Mesenchymal stem cell (in vitro differentiated cells and primary cell): ENCODE data around the gene MYL1.

Experiments
- DNase-seq: peaks from one replicate; pipeline ENCODE4 v3.0.0-alpha.2; 2013
- H2AFZ ChIP-seq: one replicate; pipeline ENCODE4 v1.6.1; 2013; ENCODE audit warnings: low read depth, mild to moderate bottlenecking, control low read depth, inconsistent platforms, low read length, moderate library complexity
- H2AK5ac ChIP-seq: 2 replicates; pipeline ENCODE4 v1.6.1; 2013; ENCODE audit warnings: low read length, moderate library complexity, mild to moderate bottlenecking, inconsistent platforms; ENCODE audit not compliant: severe bottlenecking
- H2BK120ac ChIP-seq: one replicate; pipeline ENCODE4 v1.6.1; 2013; ENCODE audit warnings: low read depth, mild to moderate bottlenecking, inconsistent platforms, low read length, moderate library complexity
- H2BK12ac ChIP-seq, 2 experiments: one replicate each; pipeline ENCODE4 v1.6.1; 2013; ENCODE audit warnings: inconsistent platforms in 2 of 2, low read length in 2 of 2, mild to moderate bottlenecking in 2 of 2, moderate library complexity in 2 of 2, control low read depth in 1 of 2
- H2BK15ac ChIP-seq: one replicate; pipeline ENCODE4 v1.6.1; 2013; ENCODE audit warnings: mild to moderate bottlenecking, low read depth, inconsistent platforms; ENCODE audit not compliant: poor library complexity, severe bottlenecking
- H2BK5ac ChIP-seq: 2 replicates; pipeline ENCODE4 v1.6.1; 2013; ENCODE audit warnings: low read depth, mild to moderate bottlenecking, low read length, control low read depth, inconsistent platforms; ENCODE audit not compliant: poor library complexity, severe bottlenecking
- H3K14ac ChIP-seq, 2 experiments: one replicate each; pipeline ENCODE4 v1.6.1; 2013; ENCODE audit warnings: inconsistent platforms in 2 of 2, low read length in 2 of 2, control low read depth in 1 of 2, mild to moderate bottlenecking in 1 of 2, moderate library complexity in 1 of 2
- H3K18ac ChIP-seq, 2 experiments: one replicate each; pipeline ENCODE4 v1.6.1; 2013; ENCODE audit warnings: inconsistent platforms in 2 of 2, low read length in 2 of 2, control low read depth in 1 of 2, low read depth in 1 of 2, mild to moderate bottlenecking in 1 of 2
- H3K23ac ChIP-seq, 2 experiments: one replicate each; pipeline ENCODE4 v1.6.1; 2013; ENCODE audit warnings: inconsistent platforms in 2 of 2, low read length in 2 of 2, mild to moderate bottlenecking in 2 of 2, moderate library complexity in 2 of 2, control low read depth in 1 of 2
- H3K27ac ChIP-seq: 2 replicates; pipeline ENCODE4 v1.5.1; 2013; ENCODE audit warnings: mild to moderate bottlenecking, moderate library complexity, low read length, control low read depth, inconsistent platforms; ENCODE audit not compliant: poor library complexity, severe bottlenecking
- H3K27me3 ChIP-seq, 2 experiments: 2 replicates each; pipeline versions ENCODE4 v1.6.1 to v1.7.0; 2013; ENCODE audit warnings: low read length in 2 of 2, mild to moderate bottlenecking in 2 of 2, moderate library complexity in 2 of 2, control low read depth in 1 of 2, inconsistent platforms in 1 of 2; ENCODE audit not compliant: control insufficient read depth in 1 of 2, insufficient read depth in 1 of 2
- H3K36me3 ChIP-seq, 2 experiments: 2 replicates each; pipeline versions ENCODE4 v1.6.1 to v1.7.0; 2013; ENCODE audit warnings: low read length in 2 of 2, control low read depth in 1 of 2, inconsistent platforms in 1 of 2, low read depth in 1 of 2, mild to moderate bottlenecking in 1 of 2; ENCODE audit not compliant: insufficient read depth in 2 of 2, control insufficient read depth in 1 of 2
- H3K4ac ChIP-seq, 2 experiments: one replicate each; pipeline ENCODE4 v1.6.1; 2013; ENCODE audit warnings: inconsistent platforms in 2 of 2, low read length in 2 of 2, mild to moderate bottlenecking in 2 of 2, moderate library complexity in 2 of 2, control low read depth in 1 of 2, low read depth in 1 of 2
- H3K4me1 ChIP-seq: 2 replicates; pipeline ENCODE4 v1.6.1; 2013; ENCODE audit warnings: low read depth, low read length, control low read depth; ENCODE audit not compliant: control insufficient read depth, insufficient read depth
- H3K4me2 ChIP-seq: 2 replicates; pipeline ENCODE4 v1.6.1; 2013; ENCODE audit warnings: low read length, mild to moderate bottlenecking, inconsistent platforms; ENCODE audit not compliant: poor library complexity, severe bottlenecking
- H3K4me3 ChIP-seq, 2 experiments: 2 replicates each; pipeline versions ENCODE4 v1.5.1 to v1.7.0; 2013; ENCODE audit warnings: low read length in 2 of 2, mild to moderate bottlenecking in 2 of 2, control low read depth in 1 of 2, low read depth in 1 of 2; ENCODE audit not compliant: insufficient read depth in 1 of 2
- H3K79me1 ChIP-seq: replicated peaks from 2 replicates; pipeline ENCODE4 v1.6.1; 2013; ENCODE audit warnings: mild to moderate bottlenecking, control low read depth, low read length, inconsistent platforms; ENCODE audit not compliant: poor library complexity, severe bottlenecking
- H3K9ac ChIP-seq: 2 replicates; pipeline ENCODE4 v1.7.0; 2013; ENCODE audit warnings: mild to moderate bottlenecking, low read length, moderate library complexity
- H3K9me3 ChIP-seq: 2 replicates; pipeline ENCODE4 v1.7.0; 2013; ENCODE audit warnings: mild to moderate bottlenecking, low read length; ENCODE audit not compliant: control insufficient read depth
- H4K8ac ChIP-seq: one replicate; pipeline ENCODE4 v1.6.1; 2013; ENCODE audit warnings: inconsistent platforms, mild to moderate bottlenecking, low read length, moderate library complexity
- H4K91ac ChIP-seq: one replicate; pipeline ENCODE4 v1.6.1; 2013; ENCODE audit warnings: mild to moderate bottlenecking, low read length, inconsistent platforms
- WGBS: methylation state at CpG from one replicate; pipeline ENCODE4 v1.1.7; 2013; ENCODE audit warnings: mixed read lengths; 5-methylcytosine and 5-hydroxymethylcytosine counted together

Gene MYL1

DNA sequence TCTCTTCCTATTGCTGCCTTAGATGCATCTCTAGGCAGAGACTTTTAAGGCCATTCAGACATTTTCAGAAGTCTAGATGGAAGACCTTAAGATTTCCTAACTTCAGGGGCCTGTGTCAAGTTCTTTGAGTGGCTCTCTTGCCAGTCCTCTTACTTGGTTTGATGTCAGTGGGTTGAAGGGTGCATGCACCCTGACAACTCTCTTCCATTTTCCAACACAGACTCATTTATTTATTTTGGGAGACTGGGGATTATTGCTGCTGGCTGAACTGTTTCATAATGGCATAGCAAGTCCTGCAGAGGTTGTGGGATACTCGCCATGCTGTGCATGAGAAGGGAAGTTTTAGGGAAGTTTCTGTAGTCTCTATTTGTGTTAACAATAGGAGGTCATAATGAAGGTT is 50.7 kb downstream of the MYL1 start:
- Histone ChIP-seq H3K4me1 (no peaks in the 10 kb centered on the region), H3K9me3 (no peaks in the 10 kb centered on the region), H2BK120ac (no peak overlapping the region), H3K79me1 (no peaks in the 10 kb centered on the region), H2BK5ac (no peak overlapping the region), H3K27ac (no peak overlapping the region), H2BK12ac (no peak overlapping the region), H2BK15ac (no peak overlapping the region), H3K27me3 (no peaks in the 10 kb centered on the region), H3K4me2 (no peak overlapping the region), H3K4me3 (no peak overlapping the region), H3K14ac (no peak overlapping the region), H2AFZ (no peak overlapping the region), H3K9ac (no peak overlapping the region), H3K18ac (no peak overlapping the region), H4K91ac (no peak overlapping the region), H3K4ac (no peak overlapping the region), H4K8ac (no peak overlapping the region), H3K36me3 (no peaks in the 10 kb centered on the region), H2AK5ac (no peak overlapping the region), H3K23ac (no peak overlapping the region)
- no peak for DNase-seq
- WGBS, result 67% methylated on average over 1 of the region's 1 CpG

DNA sequence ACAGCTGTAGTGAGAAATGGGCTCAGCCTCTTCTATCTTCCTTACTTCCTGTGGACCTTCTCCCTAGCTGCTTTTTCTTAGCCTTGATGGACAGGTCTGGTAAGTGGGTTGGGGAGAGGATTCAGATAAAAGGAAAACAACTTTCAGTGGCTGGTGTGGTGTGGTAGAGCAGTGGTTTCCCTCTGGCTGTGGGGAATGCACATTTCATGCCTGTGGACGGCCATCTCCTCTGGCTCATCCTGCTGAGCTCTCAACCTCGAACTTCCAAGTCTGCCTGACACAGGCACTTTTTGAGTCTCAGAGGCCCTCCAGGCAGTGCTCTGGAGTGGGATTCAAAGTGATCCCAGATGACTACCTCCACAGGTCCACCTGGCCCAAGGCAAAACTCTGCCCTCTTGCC is 51.1 kb downstream of the MYL1 start:
- Histone ChIP-seq H3K4me1 (no peaks in the 10 kb centered on the region), H4K91ac (no peak overlapping the region), H3K27ac (no peak overlapping the region), H3K4me3 (no peak overlapping the region), H2BK15ac (no peak overlapping the region), H2AFZ (no peak overlapping the region), H3K27me3 (no peaks in the 10 kb centered on the region), H3K36me3 (no peaks in the 10 kb centered on the region), H3K18ac (no peak overlapping the region), H4K8ac (no peak overlapping the region), H3K4me2 (no peak overlapping the region), H3K14ac (no peak overlapping the region), H2BK120ac (no peak overlapping the region), H3K9me3 (no peaks in the 10 kb centered on the region), H3K9ac (no peak overlapping the region), H3K79me1 (no peaks in the 10 kb centered on the region), H2BK12ac (no peak overlapping the region), H3K23ac (no peak overlapping the region), H3K4ac (no peak overlapping the region), H2BK5ac (no peak overlapping the region), H2AK5ac (no peak overlapping the region)
- no peak for DNase-seq
- WGBS, result 86% methylated on average over 2 of the region's 2 CpGs

DNA sequence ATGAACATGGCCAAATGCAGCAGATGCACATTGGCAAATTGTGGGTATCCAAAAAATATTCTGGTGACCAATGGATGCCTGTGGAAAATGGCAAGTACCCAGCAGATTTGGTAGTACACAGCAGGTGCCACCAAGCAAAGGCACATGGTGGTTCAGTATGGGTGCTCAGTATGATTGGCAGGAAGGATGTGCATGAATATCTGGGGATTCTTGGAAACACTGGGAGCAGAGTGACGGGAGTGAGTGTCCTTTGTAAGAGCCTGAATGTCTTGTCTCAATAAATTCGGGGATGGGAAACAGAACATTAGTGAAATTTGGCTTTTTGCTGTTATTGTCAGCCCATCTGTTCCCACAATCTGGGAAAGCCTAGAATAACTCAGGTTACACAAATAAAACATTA is 52.9 kb downstream of the MYL1 start:
- no peak overlapping the region for H4K91ac ChIP-seq
- H3K18ac ChIP-seq, result no peak overlapping the region
- no peaks in the 10 kb centered on the region for H3K79me1 ChIP-seq
- no peak overlapping the region for H3K14ac ChIP-seq
- H3K27me3 ChIP-seq, result no peaks in the 10 kb centered on the region
- H2BK5ac ChIP-seq, result no peak overlapping the region
- no peak overlapping the region for H2AFZ ChIP-seq
- no peak overlapping the region for H3K4me2 ChIP-seq
- 45% methylated on average over 1 of the region's 2 CpGs for WGBS
- no peak overlapping the region for H3K9ac ChIP-seq
- no peak overlapping the region for H4K8ac ChIP-seq
- H2BK120ac ChIP-seq, result no peak overlapping the region
- H3K4ac ChIP-seq, result no peak overlapping the region
- no peak overlapping the region for H3K27ac ChIP-seq
- no peak overlapping the region for H2BK12ac ChIP-seq
- no peak overlapping the region for H3K4me3 ChIP-seq
- no peak overlapping the region for H2BK15ac ChIP-seq
- H2AK5ac ChIP-seq, result no peak overlapping the region
- DNase-seq, result no peak
- H3K36me3 ChIP-seq, result no peaks in the 10 kb centered on the region
- H3K9me3 ChIP-seq, result no peaks in the 10 kb centered on the region
- H3K23ac ChIP-seq, result no peak overlapping the region
- no peaks in the 10 kb centered on the region for H3K4me1 ChIP-seq

DNA sequence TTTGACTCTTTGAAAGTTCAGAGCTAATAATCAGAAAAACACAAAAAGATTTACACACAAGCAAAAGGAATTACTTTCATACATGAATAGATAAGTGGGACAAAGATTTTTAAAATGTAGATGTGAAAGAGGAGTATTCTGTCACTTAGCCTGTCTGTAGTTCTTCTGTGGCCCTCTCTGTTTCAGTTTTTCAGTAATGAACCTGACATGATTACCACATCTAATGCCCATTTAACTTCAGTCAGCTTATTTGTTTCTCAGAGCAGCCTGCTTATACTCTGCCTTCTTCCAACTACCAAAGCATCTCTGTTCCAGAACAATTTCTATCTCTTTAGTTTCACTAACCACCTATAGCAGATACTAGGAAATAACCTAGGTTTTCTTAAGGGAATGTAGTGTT is 55.3 kb downstream of the MYL1 start:
- Histone ChIP-seq H2BK120ac (no peak overlapping the region), H2AFZ (no peak overlapping the region), H3K9ac (no peak overlapping the region), H3K27ac (no peak overlapping the region), H3K36me3 (no peaks in the 10 kb centered on the region), H3K4me2 (no peak overlapping the region), H3K23ac (no peak overlapping the region), H4K8ac (no peak overlapping the region), H4K91ac (no peak overlapping the region), H3K79me1 (no peaks in the 10 kb centered on the region), H3K4ac (no peak overlapping the region), H3K4me1 (no peaks in the 10 kb centered on the region), H3K14ac (no peak overlapping the region), H2BK5ac (no peak overlapping the region), H3K9me3 (no peaks in the 10 kb centered on the region), H2BK12ac (no peak overlapping the region), H3K18ac (no peak overlapping the region), H3K27me3 (no peaks in the 10 kb centered on the region), H2BK15ac (no peak overlapping the region), H3K4me3 (no peak overlapping the region), H2AK5ac (no peak overlapping the region)
- DNase-seq, result no peak
